Astrocyte (in vitro differentiated cells and primary cell): ENCODE data around the gene NCK2. TPM values are rescaled to one million over a fixed set of nuclear protein-coding genes. Genes with fewer than 3 reads are reported as not detected.

ENCODE experiments used
- DNase-seq: peaks from one replicate; pipeline ENCODE4 v3.0.0-alpha.2; 2010; ENCODE audit warnings: low read depth
- FAIRE-seq: peaks from 2 replicates; lab custom pipeline; 2011; peaks lifted over from hg19 to GRCh38; lab: Jason Lieb, UNC
- H2AFZ ChIP-seq: 2 replicates; pipeline ENCODE4 v1.6.0; 2012; ENCODE audit warnings: low read depth, low read length, inconsistent platforms
- H3K27ac ChIP-seq: 2 replicates; pipeline ENCODE4 v1.5.1; 2011; ENCODE audit warnings: low read depth, low read length, inconsistent platforms
- H3K27me3 ChIP-seq: 2 replicates; pipeline ENCODE4 v1.6.0; 2011; ENCODE audit warnings: low read length, inconsistent platforms; ENCODE audit not compliant: insufficient read depth
- H3K36me3 ChIP-seq: 2 replicates; pipeline ENCODE4 v1.5.1; 2011; ENCODE audit warnings: low read length, inconsistent platforms; ENCODE audit not compliant: insufficient read depth
- H3K4me1 ChIP-seq: 2 replicates; pipeline ENCODE4 v1.5.1; 2011; ENCODE audit warnings: low read length, inconsistent platforms; ENCODE audit not compliant: insufficient read depth
- H3K4me2 ChIP-seq: 2 replicates; pipeline ENCODE4 v1.6.0; 2012; ENCODE audit warnings: low read length, inconsistent platforms
- H3K4me3 ChIP-seq: 2 replicates; pipeline ENCODE4 v1.5.1; 2011; ENCODE audit warnings: low read depth, mild to moderate bottlenecking, low read length, inconsistent platforms; ENCODE audit not compliant: insufficient read depth
- H3K79me2 ChIP-seq: 2 replicates; pipeline ENCODE4 v1.6.0; 2012; ENCODE audit warnings: mild to moderate bottlenecking, low read length, inconsistent platforms; ENCODE audit not compliant: insufficient read depth
- H3K9ac ChIP-seq: 2 replicates; pipeline ENCODE4 v1.6.0; 2012; ENCODE audit warnings: mild to moderate bottlenecking, low read length, inconsistent platforms
- H3K9me3 ChIP-seq: 2 replicates; pipeline ENCODE4 v1.5.1; 2012; ENCODE audit warnings: low read depth, mild to moderate bottlenecking, low read length, inconsistent platforms; ENCODE audit not compliant: insufficient read depth
- H4K20me1 ChIP-seq: 2 replicates; pipeline ENCODE4 v1.6.0; 2012; ENCODE audit warnings: low read length, inconsistent platforms; ENCODE audit not compliant: insufficient read depth
- H3K27ac Mint-ChIP-seq: one replicate; pipeline ENCODE4 v1.8.0; 2021; ENCODE audit warnings: mild to moderate bottlenecking, mixed read lengths; ENCODE audit not compliant: unreplicated experiment
- H3K27me3 Mint-ChIP-seq: one replicate; pipeline ENCODE4 v1.8.0; 2021; ENCODE audit warnings: low read depth, mixed read lengths; ENCODE audit not compliant: unreplicated experiment
- H3K36me3 Mint-ChIP-seq: one replicate; pipeline ENCODE4 v1.8.0; 2021; ENCODE audit warnings: low read depth, mixed read lengths; ENCODE audit not compliant: unreplicated experiment
- H3K4me1 Mint-ChIP-seq: one replicate; pipeline ENCODE4 v1.8.0; 2021; ENCODE audit warnings: low read depth, mixed read lengths; ENCODE audit not compliant: unreplicated experiment
- H3K4me3 Mint-ChIP-seq: one replicate; pipeline ENCODE4 v1.8.0; 2021; ENCODE audit warnings: mild to moderate bottlenecking, moderate library complexity, mixed read lengths; ENCODE audit not compliant: unreplicated experiment
- H3K9me3 Mint-ChIP-seq: one replicate; pipeline ENCODE4 v1.8.0; 2021; ENCODE audit warnings: mild to moderate bottlenecking, mixed read lengths; ENCODE audit not compliant: unreplicated experiment
- CTCF ChIP-seq: IDR thresholded peaks from 2 replicates; pipeline ENCODE4 v1.5.1; 2011; ENCODE audit warnings: low read depth, mild to moderate bottlenecking, inconsistent platforms, low read length, moderate library complexity; ENCODE audit not compliant: insufficient read depth
- EZH2 ChIP-seq: IDR thresholded peaks from 2 replicates; pipeline ENCODE4 v1.6.1; 2012; ENCODE audit warnings: mild to moderate bottlenecking, low read length, inconsistent platforms; ENCODE audit not compliant: insufficient read depth
- total RNA-seq: library from RNA; stranded (reverse); gene quantifications from 2 replicates; pipeline ENCODE4 v1.2.1, GENCODE V29; 2021

Gene NCK2
- total RNA-seq, 1 donor from 2014 or later = 61.6 TPM

- Mint-ChIP-seq H3K36me3 (peaks cover 11% of the 10 kb centered on the region), H3K27me3 (no peaks in the 10 kb centered on the region), H3K27ac (no peak overlapping the region), H3K4me1 (peaks cover 26% of the 10 kb centered on the region), H3K4me3 (no peak overlapping the region), H3K9me3 (no peaks in the 10 kb centered on the region)
- peaks cover 73% of the 10 kb centered on the region for H3K79me2 ChIP-seq
- peak overlapping the region; percentile 58 for H3K4me2 ChIP-seq
- H3K4me1 ChIP-seq = peaks cover 12% of the 10 kb centered on the region
- DNase-seq (peak; percentile 96), FAIRE-seq (no peak)
- H4K20me1 ChIP-seq = peaks cover 85% of the 10 kb centered on the region
- H2AFZ ChIP-seq = no peak overlapping the region
- peak overlapping the region; percentile 7 for H3K4me3 ChIP-seq
- H3K9ac ChIP-seq = peak overlapping the region; percentile 25
- H3K27me3 ChIP-seq = no peaks in the 10 kb centered on the region
- no peak for TF ChIP-seq CTCF
- TF ChIP-seq EZH2 = no peak
- H3K36me3 ChIP-seq = no peaks in the 10 kb centered on the region
- peak overlapping the region; percentile 21 for H3K27ac ChIP-seq
- no peaks in the 10 kb centered on the region for H3K9me3 ChIP-seq
Measured at GRCh38 chr2:105812180-105813044, 67.7 kb downstream of the NCK2 start.

- H3K27me3 Mint-ChIP-seq = no peaks in the 10 kb centered on the region
Measured at GRCh38 chr2:105813045-105813315, 68.3 kb downstream of the NCK2 start.

More at GRCh38 chr2:105813045-105813315, 68.3 kb downstream of the NCK2 start:
- Histone ChIP-seq H2AFZ (no peak overlapping the region), H3K4me2 (peak overlapping the region; percentile 58), H3K79me2 (peaks cover 70% of the 10 kb centered on the region), H3K9ac (peak overlapping the region; percentile 25), H3K27ac (no peak overlapping the region), H3K4me3 (no peak overlapping the region), H3K4me1 (peaks cover 12% of the 10 kb centered on the region), H4K20me1 (peaks cover 82% of the 10 kb centered on the region), H3K9me3 (no peaks in the 10 kb centered on the region), H3K27me3 (no peaks in the 10 kb centered on the region), H3K36me3 (no peaks in the 10 kb centered on the region)
- H3K9me3 Mint-ChIP-seq = no peaks in the 10 kb centered on the region
- peaks cover 26% of the 10 kb centered on the region for H3K4me1 Mint-ChIP-seq
- FAIRE-seq (no peak), DNase-seq (no peak)
- H3K4me3 Mint-ChIP-seq = no peak overlapping the region
- no peak overlapping the region for H3K27ac Mint-ChIP-seq
- no peak for TF ChIP-seq CTCF
- TF ChIP-seq EZH2 = no peak
- peaks cover 11% of the 10 kb centered on the region for H3K36me3 Mint-ChIP-seq
